ENCODE results near the gene OR14A2. TPM values are rescaled to one million over a fixed set of nuclear protein-coding genes. Genes with fewer than 3 reads are reported as not detected.

The OR14A2 gene
- total and polyA plus RNA-seq, 12 donors: not detected

DNA sequence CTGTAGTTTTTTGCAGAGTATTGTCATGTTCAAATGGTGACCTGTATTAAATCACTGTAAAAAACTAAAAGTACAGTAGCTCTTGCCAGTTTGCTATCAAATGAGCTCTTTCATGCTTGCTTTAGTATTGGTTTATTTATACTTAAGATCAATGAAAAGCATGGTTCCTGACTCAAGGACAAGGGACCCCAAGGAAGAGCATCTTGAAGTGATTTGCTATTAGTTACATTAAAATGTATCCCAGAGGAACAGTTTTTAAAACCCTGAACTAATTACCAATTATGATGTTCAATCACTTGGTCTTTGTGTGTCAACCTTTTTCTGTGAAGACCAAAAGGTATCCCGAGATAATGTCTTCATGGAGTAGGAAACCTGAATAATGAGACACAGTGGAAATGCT, 68.3 kb downstream of the OR14A2 start, which contains the start of gene OR13G1:
Gene OR13G1 (minus strand): TSS at position 101 of the 400 bp plus-strand sequence. CDS start 6,698 bp downstream, outside the sequence.
- no peak within 1 kb of the TSS for H3K27ac ChIP-seq
- 64 to 84% (median 69%) methylated on average over 1 of the region's 1 CpG for WGBS, 4 donors
- intact Hi-C loops (cut with DNase I): no loop called here

More for the DNA sequence above, 68.3 kb downstream of the OR14A2 start, which contains the start of gene OR13G1:
- no peaks in the 10 kb centered on the region for H3K4me1 ChIP-seq (replicated peaks in 1 of 2)
- H3K9me3 ChIP-seq (replicated peaks in 1 of 3): no peaks in the 10 kb centered on the region
- TF ChIP-seq POLR2A (IDR thresholded peaks at IDR 0.05): no peak
- TF ChIP-seq, protein P1, sequence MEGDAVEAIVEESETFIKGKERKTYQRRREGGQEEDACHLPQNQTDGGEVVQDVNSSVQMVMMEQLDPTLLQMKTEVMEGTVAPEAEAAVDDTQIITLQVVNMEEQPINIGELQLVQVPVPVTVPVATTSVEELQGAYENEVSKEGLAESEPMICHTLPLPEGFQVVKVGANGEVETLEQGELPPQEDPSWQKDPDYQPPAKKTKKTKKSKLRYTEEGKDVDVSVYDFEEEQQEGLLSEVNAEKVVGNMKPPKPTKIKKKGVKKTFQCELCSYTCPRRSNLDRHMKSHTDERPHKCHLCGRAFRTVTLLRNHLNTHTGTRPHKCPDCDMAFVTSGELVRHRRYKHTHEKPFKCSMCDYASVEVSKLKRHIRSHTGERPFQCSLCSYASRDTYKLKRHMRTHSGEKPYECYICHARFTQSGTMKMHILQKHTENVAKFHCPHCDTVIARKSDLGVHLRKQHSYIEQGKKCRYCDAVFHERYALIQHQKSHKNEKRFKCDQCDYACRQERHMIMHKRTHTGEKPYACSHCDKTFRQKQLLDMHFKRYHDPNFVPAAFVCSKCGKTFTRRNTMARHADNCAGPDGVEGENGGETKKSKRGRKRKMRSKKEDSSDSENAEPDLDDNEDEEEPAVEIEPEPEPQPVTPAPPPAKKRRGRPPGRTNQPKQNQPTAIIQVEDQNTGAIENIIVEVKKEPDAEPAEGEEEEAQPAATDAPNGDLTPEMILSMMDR (IDR thresholded peaks at IDR 0.05): no peak
- H3K36me3 ChIP-seq (replicated peaks in 1 of 2): no peaks in the 10 kb centered on the region
- no peak within 1 kb of the TSS for H3K4me3 ChIP-seq
- H3K27me3 ChIP-seq: no peaks in the 10 kb centered on the region
- no peak for DNase-seq

Other genes with a start within 250 kb of the OR14A2 start
- gene OR2C3, start 211.7 kb downstream of the OR14A2 start, total RNA-seq: under 1 TPM in 1 of 9 donors, not detected in 8; 0.11 TPM
- under 1 TPM in 1 of 3 donors, not detected in 2; 0.02 TPM for gene OR2C3, start 211.7 kb downstream of the OR14A2 start, polyA plus RNA-seq
- gene GCSAML, start 199.0 kb downstream of the OR14A2 start, total RNA-seq: under 1 TPM in 2 of 9 donors, not detected in 7; 0.11 to 0.76 TPM
- under 1 TPM in 1 of 3 donors, not detected in 2; 0.03 TPM for gene GCSAML, start 199.0 kb downstream of the OR14A2 start, polyA plus RNA-seq
- not detected for gene OR2G2, start 159.8 kb downstream of the OR14A2 start, total RNA-seq
- not detected for gene OR2G2, start 159.8 kb downstream of the OR14A2 start, polyA plus RNA-seq
- not detected for gene OR2G3, start 142.6 kb downstream of the OR14A2 start, total RNA-seq
- not detected for gene OR2G3, start 142.6 kb downstream of the OR14A2 start, polyA plus RNA-seq
- not detected for gene OR13G1, start 68.4 kb downstream of the OR14A2 start, total RNA-seq
- not detected for gene OR13G1, start 68.4 kb downstream of the OR14A2 start, polyA plus RNA-seq
- gene OR6F1, start 31.5 kb downstream of the OR14A2 start, total RNA-seq: not detected
- not detected for gene OR6F1, start 31.5 kb downstream of the OR14A2 start, polyA plus RNA-seq
- gene OR14K1, start 9.5 kb downstream of the OR14A2 start, total RNA-seq: under 1 TPM in 2 of 9 donors, not detected in 7; 0.11 to 0.94 TPM
- not detected for gene OR14K1, start 9.5 kb downstream of the OR14A2 start, polyA plus RNA-seq
- not detected for gene OR1C1, start 12.4 kb upstream of the OR14A2 start, total RNA-seq
- not detected for gene OR1C1, start 12.4 kb upstream of the OR14A2 start, polyA plus RNA-seq
- gene OR14A16, start 76.0 kb upstream of the OR14A2 start, total RNA-seq: not detected
- gene OR14A16, start 76.0 kb upstream of the OR14A2 start, polyA plus RNA-seq: not detected
- gene OR11L1, start 93.8 kb upstream of the OR14A2 start, total RNA-seq: not detected
- gene OR11L1, start 93.8 kb upstream of the OR14A2 start, polyA plus RNA-seq: not detected
- gene TRIM58, start 109.0 kb upstream of the OR14A2 start, total RNA-seq: 1 to 10 TPM in 2 of 9 donors, under 1 TPM in 6, not detected in 1; 0.49 to 8.0 (median 0.68) TPM
- under 1 TPM; 0.08 to 0.40 (median 0.10) TPM for gene TRIM58, start 109.0 kb upstream of the OR14A2 start, polyA plus RNA-seq
- 1 to 10 TPM in 2 of 9 donors, under 1 TPM in 1, not detected in 6; 1.00 to 2.5 (median 1.1) TPM for gene OR2W3, start 147.4 kb upstream of the OR14A2 start, total RNA-seq
- gene OR2W3, start 147.4 kb upstream of the OR14A2 start, polyA plus RNA-seq: under 1 TPM in 1 of 3 donors, not detected in 2; 0.20 TPM
- gene OR2T8, start 172.1 kb upstream of the OR14A2 start, total RNA-seq: not detected
- not detected for gene OR2T8, start 172.1 kb upstream of the OR14A2 start, polyA plus RNA-seq
- under 1 TPM in 1 of 9 donors, not detected in 8; 0.33 TPM for gene OR2AJ1, start 176.7 kb upstream of the OR14A2 start, total RNA-seq
- not detected for gene OR2AJ1, start 176.7 kb upstream of the OR14A2 start, polyA plus RNA-seq
- gene OR2L8, start 200.7 kb upstream of the OR14A2 start, total RNA-seq: under 1 TPM in 1 of 9 donors, not detected in 8; 0.67 TPM
- gene OR2L8, start 200.7 kb upstream of the OR14A2 start, polyA plus RNA-seq: not detected
- under 1 TPM in 1 of 9 donors, not detected in 8; 0.39 TPM for gene OR2AK2, start 217.1 kb upstream of the OR14A2 start, total RNA-seq
- gene OR2AK2, start 217.1 kb upstream of the OR14A2 start, polyA plus RNA-seq: not detected

Measured in adrenal gland (tissue), 12 donors.